ENCODE data around the gene WDR82.

Gene WDR82

GRCh38 chr3:52298149-52299098, 20.0 kb upstream of the WDR82 start:
- H3K4me1 ChIP-seq (ENCODE audit: insufficient read depth, low read length), result no peaks in the 10 kb centered on the region
- H3K4me3 ChIP-seq (ENCODE audit: low read depth in 1 of 2, low read length in 2 of 2), result no peak overlapping the region
- DNase-seq, result no peak
- no peak overlapping the region for H3K4me2 ChIP-seq (ENCODE audit: insufficient read depth, low read length)
- no peak overlapping the region for H3K27ac ChIP-seq (ENCODE audit: low read length)
- H3K79me2 ChIP-seq (ENCODE audit: insufficient read depth, low read length), result no peaks in the 10 kb centered on the region
- ATAC-seq (ENCODE audit: insufficient read depth, low read depth), result no peak
- no peaks in the 10 kb centered on the region for H3K27me3 ChIP-seq (ENCODE audit: insufficient read depth, low read length, poor library complexity)
- H3K36me3 ChIP-seq (ENCODE audit: insufficient read depth, low read length), result no peaks in the 10 kb centered on the region
- H3K9ac ChIP-seq (ENCODE audit: low read depth, low read length), result no peak overlapping the region
- H4K20me1 ChIP-seq (ENCODE audit: insufficient read depth, low read length), result no peaks in the 10 kb centered on the region
- no peak for TF ChIP-seq EZH2 (IDR thresholded peaks at IDR 0.05; ENCODE audit: borderline replicate concordance, low read depth, low read length, severe bottlenecking)
- TF ChIP-seq, protein P1, sequence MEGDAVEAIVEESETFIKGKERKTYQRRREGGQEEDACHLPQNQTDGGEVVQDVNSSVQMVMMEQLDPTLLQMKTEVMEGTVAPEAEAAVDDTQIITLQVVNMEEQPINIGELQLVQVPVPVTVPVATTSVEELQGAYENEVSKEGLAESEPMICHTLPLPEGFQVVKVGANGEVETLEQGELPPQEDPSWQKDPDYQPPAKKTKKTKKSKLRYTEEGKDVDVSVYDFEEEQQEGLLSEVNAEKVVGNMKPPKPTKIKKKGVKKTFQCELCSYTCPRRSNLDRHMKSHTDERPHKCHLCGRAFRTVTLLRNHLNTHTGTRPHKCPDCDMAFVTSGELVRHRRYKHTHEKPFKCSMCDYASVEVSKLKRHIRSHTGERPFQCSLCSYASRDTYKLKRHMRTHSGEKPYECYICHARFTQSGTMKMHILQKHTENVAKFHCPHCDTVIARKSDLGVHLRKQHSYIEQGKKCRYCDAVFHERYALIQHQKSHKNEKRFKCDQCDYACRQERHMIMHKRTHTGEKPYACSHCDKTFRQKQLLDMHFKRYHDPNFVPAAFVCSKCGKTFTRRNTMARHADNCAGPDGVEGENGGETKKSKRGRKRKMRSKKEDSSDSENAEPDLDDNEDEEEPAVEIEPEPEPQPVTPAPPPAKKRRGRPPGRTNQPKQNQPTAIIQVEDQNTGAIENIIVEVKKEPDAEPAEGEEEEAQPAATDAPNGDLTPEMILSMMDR (IDR thresholded peaks at IDR 0.05; ENCODE audit: borderline replicate concordance, extremely low read depth, low read length, poor library complexity, severe bottlenecking), result no peak
- H3K9me3 ChIP-seq (ENCODE audit: insufficient read depth, low read length, severe bottlenecking), result no peaks in the 10 kb centered on the region
- H2AFZ ChIP-seq (ENCODE audit: low read depth, low read length), result no peak overlapping the region

DNA sequence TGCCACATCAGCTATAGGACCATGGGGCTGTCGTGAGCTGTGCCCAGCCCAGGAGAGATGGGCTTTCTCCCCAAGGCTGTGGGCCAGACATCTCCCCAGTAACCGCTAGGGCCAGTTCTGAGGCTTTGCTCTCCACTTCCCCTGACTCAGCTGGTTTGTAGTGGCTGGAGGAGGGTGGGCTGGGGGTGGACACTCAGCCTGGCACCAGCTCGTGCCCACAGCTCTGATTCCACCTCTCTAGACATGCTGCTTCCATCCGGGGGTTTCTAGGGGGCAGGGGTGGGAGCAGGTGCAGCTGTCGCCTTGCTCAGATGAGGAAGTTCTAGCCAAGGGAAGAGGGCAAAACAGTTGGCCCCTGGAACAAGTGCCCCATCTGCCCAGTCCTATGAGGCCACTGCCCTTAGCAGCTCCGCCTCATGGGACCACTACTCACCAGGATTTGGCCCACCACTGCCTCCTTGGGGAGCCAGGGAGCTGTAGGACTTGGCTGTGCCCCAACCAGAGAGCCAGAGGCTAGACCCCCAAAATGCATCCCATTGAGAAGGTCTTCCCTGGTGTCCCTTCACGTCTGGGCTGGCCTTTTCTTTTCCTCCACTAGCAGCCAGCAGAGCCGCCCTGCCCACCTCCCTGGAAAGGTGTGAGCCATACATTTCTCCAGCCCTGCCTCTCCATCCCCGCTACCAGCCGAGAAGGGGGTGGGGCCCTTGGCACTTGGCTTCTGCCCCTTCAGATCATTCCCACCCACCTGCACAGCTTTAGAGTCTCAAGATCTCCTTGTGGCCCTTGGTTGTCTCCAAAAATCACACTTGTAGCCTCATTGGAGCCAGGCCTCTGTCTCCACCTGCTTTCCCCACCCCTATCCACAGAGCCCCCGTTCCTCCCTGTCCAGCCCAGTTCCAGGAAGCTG, 19.0 kb upstream of the WDR82 start:
- H3K79me2 ChIP-seq (ENCODE audit: insufficient read depth, low read length), result no peaks in the 10 kb centered on the region
- ATAC-seq (ENCODE audit: insufficient read depth, low read depth) (no peak), DNase-seq (no peak)
- TF ChIP-seq, protein P1 (IDR thresholded peaks at IDR 0.05; ENCODE audit: borderline replicate concordance, extremely low read depth, low read length, poor library complexity, severe bottlenecking), result no peak
- no peak for TF ChIP-seq EZH2 (IDR thresholded peaks at IDR 0.05; ENCODE audit: borderline replicate concordance, low read depth, low read length, severe bottlenecking)
- H3K4me3 ChIP-seq (ENCODE audit: low read depth in 1 of 2, low read length in 2 of 2), result no peak overlapping the region
- no peaks in the 10 kb centered on the region for H4K20me1 ChIP-seq (ENCODE audit: insufficient read depth, low read length)
- no peak overlapping the region for H2AFZ ChIP-seq (ENCODE audit: low read depth, low read length)
- H3K4me1 ChIP-seq (ENCODE audit: insufficient read depth, low read length), result no peaks in the 10 kb centered on the region
- H3K9me3 ChIP-seq (ENCODE audit: insufficient read depth, low read length, severe bottlenecking), result no peaks in the 10 kb centered on the region
- no peak overlapping the region for H3K9ac ChIP-seq (ENCODE audit: low read depth, low read length)
- H3K27me3 ChIP-seq (ENCODE audit: insufficient read depth, low read length, poor library complexity), result no peaks in the 10 kb centered on the region
- H3K4me2 ChIP-seq (ENCODE audit: insufficient read depth, low read length), result no peak overlapping the region
- H3K27ac ChIP-seq (ENCODE audit: low read length), result no peak overlapping the region
- H3K36me3 ChIP-seq (ENCODE audit: insufficient read depth, low read length), result peaks cover 6% of the 10 kb centered on the region; the same call in 1 of the 2 replicates

GRCh38 chr3:52295671-52296208, 17.3 kb upstream of the WDR82 start:
- Histone ChIP-seq H3K27ac (ENCODE audit: low read length) (no peak overlapping the region), H3K4me1 (ENCODE audit: insufficient read depth, low read length) (no peaks in the 10 kb centered on the region), H4K20me1 (ENCODE audit: insufficient read depth, low read length) (no peaks in the 10 kb centered on the region), H3K36me3 (ENCODE audit: insufficient read depth, low read length) (peaks cover 23% of the 10 kb centered on the region), H3K9me3 (ENCODE audit: insufficient read depth, low read length, severe bottlenecking) (no peaks in the 10 kb centered on the region), H3K4me2 (ENCODE audit: insufficient read depth, low read length) (no peak overlapping the region), H3K9ac (ENCODE audit: low read depth, low read length) (no peak overlapping the region), H3K79me2 (ENCODE audit: insufficient read depth, low read length) (no peaks in the 10 kb centered on the region), H3K4me3 (ENCODE audit: low read depth in 1 of 2, low read length in 2 of 2) (no peak overlapping the region), H3K27me3 (ENCODE audit: insufficient read depth, low read length, poor library complexity) (no peaks in the 10 kb centered on the region), H2AFZ (ENCODE audit: low read depth, low read length) (no peak overlapping the region)
- TF ChIP-seq, protein P1 (IDR thresholded peaks at IDR 0.05; ENCODE audit: borderline replicate concordance, extremely low read depth, low read length, poor library complexity, severe bottlenecking), result no peak
- TF ChIP-seq EZH2 (IDR thresholded peaks at IDR 0.05; ENCODE audit: borderline replicate concordance, low read depth, low read length, severe bottlenecking), result no peak
- no peak for DNase-seq
- no peak for ATAC-seq (ENCODE audit: insufficient read depth, low read depth)

All from DND-41 (cell line).